Liver (tissue), 9 donors: ENCODE results near the gene ADAR. TPM values are rescaled to one million over a fixed set of nuclear protein-coding genes. Genes with fewer than 3 reads are reported as not detected.
"Not testable (repeated sequence)": the region's sequence is repeated elsewhere in the genome, so short reads cannot be mapped to it uniquely, and the experiment has no call there.

Experiments
- DNase-seq: peaks from one replicate; pipeline ENCODE4 v3.0.0-alpha.2; 2017; ENCODE audit warnings: low spot score
- H3K27ac ChIP-seq, 2 donors: one replicate each; pipeline ENCODE4 v1.7.0; 2013; ENCODE audit warnings: inconsistent platforms in 2 of 2, low read length in 2 of 2, control low read depth in 1 of 2, low read depth in 1 of 2, mild to moderate bottlenecking in 1 of 2
- H3K27me3 ChIP-seq, 4 donors: one replicate each; pipeline versions ENCODE4 v1.6.1 to v1.7.0; 2013; ENCODE audit warnings: low read length in 3 of 4, inconsistent platforms in 1 of 4, mild to moderate bottlenecking in 1 of 4, moderate library complexity in 1 of 4; ENCODE audit not compliant: control insufficient read depth in 4 of 4, insufficient read depth in 4 of 4
- H3K36me3 ChIP-seq, 4 donors: one replicate each; pipeline versions ENCODE4 v1.6.1 to v1.7.0; 2013; ENCODE audit warnings: low read length in 3 of 4, mild to moderate bottlenecking in 3 of 4, low read depth in 1 of 4, moderate library complexity in 1 of 4; ENCODE audit not compliant: control insufficient read depth in 4 of 4, insufficient read depth in 3 of 4
- H3K4me1 ChIP-seq, 4 donors: one replicate each; pipeline versions ENCODE4 v1.6.1 to v1.7.0; 2013; ENCODE audit warnings: low read length in 3 of 4, mild to moderate bottlenecking in 3 of 4, moderate library complexity in 1 of 4; ENCODE audit not compliant: control insufficient read depth in 4 of 4, insufficient read depth in 4 of 4
- H3K4me3 ChIP-seq, 3 donors: one replicate each; pipeline versions ENCODE4 v1.6.1 to v1.7.0; 2013; ENCODE audit warnings: low read length in 3 of 3, control low read depth in 1 of 3, low read depth in 1 of 3, mild to moderate bottlenecking in 1 of 3
- H3K9ac ChIP-seq, 2 donors: one replicate each; pipeline ENCODE4 v1.7.0; 2013; ENCODE audit warnings: low read length in 2 of 2, mild to moderate bottlenecking in 2 of 2, moderate library complexity in 2 of 2, control low read depth in 1 of 2, low read depth in 1 of 2
- H3K9me3 ChIP-seq, 4 donors: one replicate each; pipeline versions ENCODE4 v1.6.1 to v1.7.0; 2013; ENCODE audit warnings: low read length in 3 of 4; ENCODE audit not compliant: control insufficient read depth in 4 of 4
- EGR1 ChIP-seq, 2 donors: IDR thresholded peaks; 2 replicates each; pipeline ENCODE4 v1.6.1; 2016 to 2018; ENCODE audit warnings: antibody characterized with exemption in 2 of 2, low read depth in 2 of 2
- FOXA1 ChIP-seq: IDR thresholded peaks from 2 replicates; pipeline ENCODE4 v1.6.1; 2016; ENCODE audit warnings: antibody characterized with exemption
- FOXA2 ChIP-seq: IDR thresholded peaks from 2 replicates; pipeline ENCODE4 v1.6.1; 2016; ENCODE audit warnings: antibody characterized with exemption
- GABPA ChIP-seq, 2 donors: IDR thresholded peaks in 1 of 2; conservative IDR thresholded peaks in 1 of 2; 2 replicates each; pipeline ENCODE4 v1.6.1; 2016; ENCODE audit warnings: antibody characterized with exemption in 2 of 2, mild to moderate bottlenecking in 1 of 2, moderate library complexity in 1 of 2
- HNF4A ChIP-seq, 2 donors: conservative IDR thresholded peaks; 2 replicates each; pipeline ENCODE4 v1.6.1; 2016; ENCODE audit warnings: antibody characterized with exemption in 2 of 2, mild to moderate bottlenecking in 2 of 2
- HNF4G ChIP-seq: IDR thresholded peaks from 2 replicates; pipeline ENCODE4 v1.6.1; 2016; ENCODE audit warnings: antibody characterized with exemption
- JUND ChIP-seq, 2 donors: IDR thresholded peaks; 2 replicates each; pipeline ENCODE4 v1.6.1; 2016; ENCODE audit warnings: antibody characterized with exemption in 2 of 2
- MAX ChIP-seq: IDR thresholded peaks from 2 replicates; pipeline ENCODE4 v1.6.1; 2016; ENCODE audit warnings: antibody characterized with exemption
- NR2F2 ChIP-seq: IDR thresholded peaks from 2 replicates; pipeline ENCODE4 v1.6.1; 2016; ENCODE audit warnings: antibody characterized with exemption
- RAD21 ChIP-seq, 2 donors: IDR thresholded peaks; 2 replicates each; pipeline ENCODE4 v1.6.1; 2016; ENCODE audit warnings: antibody characterized with exemption in 2 of 2, mild to moderate bottlenecking in 2 of 2
- REST ChIP-seq: IDR thresholded peaks from 2 replicates; pipeline ENCODE4 v1.6.1; 2016; ENCODE audit warnings: antibody characterized with exemption, mild to moderate bottlenecking
- RXRA ChIP-seq, 2 donors: IDR thresholded peaks; 2 replicates each; pipeline ENCODE4 v1.6.1; 2017 to 2018; ENCODE audit warnings: antibody characterized with exemption in 2 of 2, mild to moderate bottlenecking in 1 of 2
- SP1 ChIP-seq: IDR thresholded peaks from 2 replicates; pipeline ENCODE4 v1.6.1; 2018; ENCODE audit warnings: antibody characterized with exemption, mild to moderate bottlenecking
- TAF1 ChIP-seq: conservative IDR thresholded peaks from 2 replicates; pipeline ENCODE4 v1.6.1; 2016; ENCODE audit warnings: antibody characterized with exemption, mild to moderate bottlenecking
- YY1 ChIP-seq: IDR thresholded peaks from 2 replicates; pipeline ENCODE4 v1.6.1; 2016; ENCODE audit warnings: antibody characterized with exemption, mild to moderate bottlenecking
- WGBS: extraction: QIAGEN DNeasy Blood & Tissue Kit; methylation state at CpG from one replicate; pipeline ENCODE4 v1.1.7; 2013; 5-methylcytosine and 5-hydroxymethylcytosine counted together
- polyA plus RNA-seq, 2 donors: library from polyadenylated mRNA; stranded (reverse) in 1 of 2; unstranded in 1 of 2; fragments of 200-250 nt in 1 of 2; fragments of >200 nt in 1 of 2; fragmentation: Nextera tagmentation in 1 of 2; extraction: Ambion mirVana in 1 of 2; gene quantifications; one replicate each; pipeline versions ENCODE4 v1.2.1 to v1.2.3, GENCODE V29; 2013 to 2015
- total RNA-seq, 2 donors: library from RNA; depleted of rRNA; stranded (reverse); fragments of >200 nt; gene quantifications; one replicate each; pipeline ENCODE4 v1.2.3, GENCODE V29; 2014
- TF ChIP-seq, protein P1 (sequence below): fragments of 150-350 bp; IDR thresholded peaks from 2 replicates; pipeline ENCODE4 v1.5.1; 2017; ENCODE audit warnings: improper control_type of control experiment, low read depth, low read length; ENCODE audit not compliant: missing input control
- TF ChIP-seq, protein P2 (sequence below): IDR thresholded peaks from 2 replicates; pipeline ENCODE4 v1.6.1; 2016; ENCODE audit warnings: antibody characterized with exemption
- TF ChIP-seq, protein P3 (sequence below): IDR thresholded peaks from 2 replicates; pipeline ENCODE4 v1.6.1; 2016; ENCODE audit warnings: antibody characterized with exemption
- donor health status: healthy.
- donor health status: healthy.
- donor health status: healthy.
- donor health status: healthy.
- donor health status: healthy.

The ADAR gene
- total and polyA plus RNA-seq, 4 donors: 39.3 to 76.1 (median 51.1) TPM

DNA sequence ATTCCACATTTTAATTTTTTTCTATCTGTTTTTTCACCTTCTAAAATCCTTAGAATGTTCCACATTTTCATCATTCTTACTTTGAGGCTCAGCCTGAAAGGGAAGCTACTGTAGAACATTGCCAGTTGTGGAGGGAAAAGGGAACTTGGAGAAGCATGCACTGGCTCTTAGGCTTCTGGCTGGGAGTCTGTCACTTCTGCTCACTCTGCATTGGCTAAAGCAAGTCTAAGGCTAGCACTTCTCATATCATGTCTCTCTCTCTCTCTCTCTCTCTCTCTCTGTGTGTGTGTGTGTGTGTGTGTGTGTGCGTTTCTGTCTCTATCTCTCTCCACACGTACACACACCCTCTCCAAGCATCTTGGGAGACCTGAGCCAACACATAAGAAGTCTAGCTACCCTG is 49.6 kb upstream of the ADAR start:
- WGBS: 40% methylated on average over 2 of the region's 2 CpGs

DNA sequence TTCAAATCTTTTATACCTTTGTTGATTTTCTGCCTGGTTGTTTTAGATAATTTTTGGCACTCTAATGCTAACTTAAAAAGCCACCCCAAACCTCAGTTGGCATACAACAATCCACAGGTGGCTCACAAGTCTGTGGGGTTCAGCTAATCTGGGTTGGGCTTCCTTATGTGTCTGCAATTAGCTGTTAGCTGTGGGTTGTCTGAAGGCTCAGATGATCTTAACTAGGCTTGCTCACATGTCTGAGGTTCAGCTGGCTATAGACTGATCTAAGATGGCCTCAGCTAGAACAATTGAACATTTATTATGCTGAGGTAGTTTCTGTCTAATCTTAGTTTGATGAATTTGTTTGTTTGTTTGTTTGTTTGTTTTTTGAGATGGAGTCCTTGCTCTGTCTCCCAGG is 44.9 kb upstream of the ADAR start:
- peaks cover 0 to 4% (median 0%) of the 10 kb centered on the region in 4 donors for H3K27me3 ChIP-seq
- no peak for TF ChIP-seq JUND (IDR thresholded peaks at IDR 0.05)
- TF ChIP-seq FOXA1: no peak
- TF ChIP-seq, protein P1, sequence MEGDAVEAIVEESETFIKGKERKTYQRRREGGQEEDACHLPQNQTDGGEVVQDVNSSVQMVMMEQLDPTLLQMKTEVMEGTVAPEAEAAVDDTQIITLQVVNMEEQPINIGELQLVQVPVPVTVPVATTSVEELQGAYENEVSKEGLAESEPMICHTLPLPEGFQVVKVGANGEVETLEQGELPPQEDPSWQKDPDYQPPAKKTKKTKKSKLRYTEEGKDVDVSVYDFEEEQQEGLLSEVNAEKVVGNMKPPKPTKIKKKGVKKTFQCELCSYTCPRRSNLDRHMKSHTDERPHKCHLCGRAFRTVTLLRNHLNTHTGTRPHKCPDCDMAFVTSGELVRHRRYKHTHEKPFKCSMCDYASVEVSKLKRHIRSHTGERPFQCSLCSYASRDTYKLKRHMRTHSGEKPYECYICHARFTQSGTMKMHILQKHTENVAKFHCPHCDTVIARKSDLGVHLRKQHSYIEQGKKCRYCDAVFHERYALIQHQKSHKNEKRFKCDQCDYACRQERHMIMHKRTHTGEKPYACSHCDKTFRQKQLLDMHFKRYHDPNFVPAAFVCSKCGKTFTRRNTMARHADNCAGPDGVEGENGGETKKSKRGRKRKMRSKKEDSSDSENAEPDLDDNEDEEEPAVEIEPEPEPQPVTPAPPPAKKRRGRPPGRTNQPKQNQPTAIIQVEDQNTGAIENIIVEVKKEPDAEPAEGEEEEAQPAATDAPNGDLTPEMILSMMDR: no peak
- no peak for TF ChIP-seq TAF1
- TF ChIP-seq HNF4G: no peak
- no peak for TF ChIP-seq RAD21 (IDR thresholded peaks at IDR 0.05)
- TF ChIP-seq FOXA2: no peak
- no peak for TF ChIP-seq SP1
- TF ChIP-seq NR2F2: no peak
- no peak for TF ChIP-seq REST

More for the DNA sequence above, 49.6 kb upstream of the ADAR start:
- Histone ChIP-seq H3K4me3 (no peak overlapping the region), H3K27ac (no peak overlapping the region), H3K27me3 (peaks cover 0 to 4% (median 0%) of the 10 kb centered on the region in 4 donors), H3K36me3 (no peaks in the 10 kb centered on the region), H3K9me3 (no peaks in the 10 kb centered on the region), H3K4me1 (no peaks in the 10 kb centered on the region), H3K9ac (no peak overlapping the region)
- DNase-seq: no peak
- TF ChIP-seq, protein P1: no peak
- TF ChIP-seq MAX (no peak), YY1 (no peak), GABPA (IDR thresholded peaks at IDR 0.05 in 1 of 2, conservative IDR thresholded peaks at IDR 0.05 in 1 of 2) (no peak), NR2F2 (no peak), HNF4A (conservative IDR thresholded peaks at IDR 0.05) (no peak), RAD21 (IDR thresholded peaks at IDR 0.05) (no peak), TAF1 (no peak), FOXA2 (no peak), SP1 (no peak), HNF4G (no peak), JUND (IDR thresholded peaks at IDR 0.05) (no peak), RXRA (IDR thresholded peaks at IDR 0.05) (no peak), FOXA1 (no peak), EGR1 (IDR thresholded peaks at IDR 0.05; ENCODE audit: low read depth in 2 of 2) (no peak)
- TF ChIP-seq, protein P2, sequence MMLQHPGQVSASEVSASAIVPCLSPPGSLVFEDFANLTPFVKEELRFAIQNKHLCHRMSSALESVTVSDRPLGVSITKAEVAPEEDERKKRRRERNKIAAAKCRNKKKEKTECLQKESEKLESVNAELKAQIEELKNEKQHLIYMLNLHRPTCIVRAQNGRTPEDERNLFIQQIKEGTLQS: no peak
- TF ChIP-seq, protein P3, sequence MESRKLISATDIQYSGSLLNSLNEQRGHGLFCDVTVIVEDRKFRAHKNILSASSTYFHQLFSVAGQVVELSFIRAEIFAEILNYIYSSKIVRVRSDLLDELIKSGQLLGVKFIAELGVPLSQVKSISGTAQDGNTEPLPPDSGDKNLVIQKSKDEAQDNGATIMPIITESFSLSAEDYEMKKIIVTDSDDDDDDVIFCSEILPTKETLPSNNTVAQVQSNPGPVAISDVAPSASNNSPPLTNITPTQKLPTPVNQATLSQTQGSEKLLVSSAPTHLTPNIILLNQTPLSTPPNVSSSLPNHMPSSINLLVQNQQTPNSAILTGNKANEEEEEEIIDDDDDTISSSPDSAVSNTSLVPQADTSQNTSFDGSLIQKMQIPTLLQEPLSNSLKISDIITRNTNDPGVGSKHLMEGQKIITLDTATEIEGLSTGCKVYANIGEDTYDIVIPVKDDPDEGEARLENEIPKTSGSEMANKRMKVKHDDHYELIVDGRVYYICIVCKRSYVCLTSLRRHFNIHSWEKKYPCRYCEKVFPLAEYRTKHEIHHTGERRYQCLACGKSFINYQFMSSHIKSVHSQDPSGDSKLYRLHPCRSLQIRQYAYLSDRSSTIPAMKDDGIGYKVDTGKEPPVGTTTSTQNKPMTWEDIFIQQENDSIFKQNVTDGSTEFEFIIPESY: no peak

DNA sequence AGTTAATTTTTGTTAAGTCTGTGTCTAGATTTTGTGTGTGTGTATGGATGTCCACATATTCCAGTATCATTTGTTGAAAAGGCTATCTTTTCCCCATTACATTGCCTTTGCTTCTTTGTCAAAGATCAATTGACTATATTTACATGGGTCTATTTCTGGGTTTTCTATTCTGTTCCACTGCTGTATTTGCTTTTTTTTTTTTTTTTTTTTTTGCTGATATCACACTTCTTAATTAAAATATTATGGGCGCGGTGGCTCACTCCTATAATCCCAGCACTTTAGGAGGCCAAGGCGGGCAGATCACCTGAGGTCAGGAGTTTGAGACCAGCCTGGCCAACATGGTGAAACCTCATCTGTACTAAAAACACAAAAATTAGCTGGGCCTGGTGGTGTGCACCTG is 36.7 kb upstream of the ADAR start:
- 99% methylated on average over 3 of the region's 3 CpGs for WGBS

More for the DNA sequence above, 44.9 kb upstream of the ADAR start:
- Histone ChIP-seq H3K27ac (no peak overlapping the region), H3K4me1 (no peaks in the 10 kb centered on the region), H3K4me3 (no peak overlapping the region), H3K36me3 (no peaks in the 10 kb centered on the region), H3K9me3 (no peaks in the 10 kb centered on the region), H3K9ac (no peak overlapping the region)
- DNase-seq: no peak

More for the DNA sequence above, 36.7 kb upstream of the ADAR start:
- not testable (repeated sequence) for H3K27ac ChIP-seq, H3K4me1 ChIP-seq, H3K9me3 ChIP-seq, H3K4me3 ChIP-seq, H3K27me3 ChIP-seq, H3K9ac ChIP-seq, H3K36me3 ChIP-seq, DNase-seq
